Stimulated activated CD4-positive, alpha-beta T cell treated with anti-CD3 and anti-CD28 coated beads, Interleukin-2, amount 100 ng/mL, for 4 hours (primary cell): ENCODE results near the gene GPR107.

Source experiments
- DNase-seq: peaks from one replicate; pipeline ENCODE4 v3.0.0-alpha.2; 2020; ENCODE audit warnings: low read depth

Gene GPR107

DNA sequence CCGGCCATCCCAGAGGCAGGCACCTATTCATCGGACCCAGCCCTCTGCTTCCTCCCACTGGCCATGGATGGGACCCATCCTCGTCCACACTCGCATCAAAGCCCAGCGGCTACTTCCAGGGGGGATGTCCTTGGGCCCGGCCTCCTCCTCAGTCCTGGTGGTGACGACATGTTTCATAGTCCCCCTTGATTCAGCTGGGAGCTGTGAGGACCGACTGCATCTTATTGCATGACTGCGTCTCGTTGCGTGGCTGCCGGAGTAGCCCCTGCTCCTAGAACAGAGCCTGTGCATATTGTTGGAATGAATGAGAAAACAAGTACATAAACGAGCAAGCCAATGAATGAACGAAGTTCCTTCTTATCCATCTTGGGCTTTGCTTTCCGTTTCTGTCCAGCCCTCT lies 131.3 kb downstream of the GPR107 start:
- no peak for DNase-seq

DNA sequence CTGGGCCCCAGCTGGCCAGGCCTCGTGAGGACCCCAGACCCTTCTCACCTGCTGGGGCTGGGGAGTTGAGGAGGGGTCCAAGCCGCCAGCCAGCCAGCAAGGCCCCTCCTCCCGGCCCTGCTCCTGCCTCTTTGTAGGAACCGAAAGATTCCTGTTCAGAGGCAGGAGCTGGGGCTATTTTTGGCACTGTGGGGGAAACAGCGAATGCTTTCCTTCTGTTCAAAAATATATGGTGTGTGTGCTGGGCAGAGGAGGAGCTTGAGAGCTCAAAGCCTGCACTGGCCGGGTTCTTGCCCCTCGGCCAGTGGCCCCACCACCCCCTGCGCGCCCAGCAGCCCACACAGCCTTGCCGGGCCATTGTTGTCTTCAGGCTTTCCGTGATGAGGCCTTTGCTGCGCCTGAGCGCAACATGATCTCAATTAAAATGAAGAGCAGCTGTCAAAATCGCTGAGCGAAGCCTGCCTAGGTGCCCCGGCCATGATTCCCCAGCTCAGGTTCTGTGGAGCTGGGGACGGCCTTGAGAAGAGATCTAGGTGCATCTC lies 131.9 kb downstream of the GPR107 start:
- no peak for DNase-seq

DNA sequence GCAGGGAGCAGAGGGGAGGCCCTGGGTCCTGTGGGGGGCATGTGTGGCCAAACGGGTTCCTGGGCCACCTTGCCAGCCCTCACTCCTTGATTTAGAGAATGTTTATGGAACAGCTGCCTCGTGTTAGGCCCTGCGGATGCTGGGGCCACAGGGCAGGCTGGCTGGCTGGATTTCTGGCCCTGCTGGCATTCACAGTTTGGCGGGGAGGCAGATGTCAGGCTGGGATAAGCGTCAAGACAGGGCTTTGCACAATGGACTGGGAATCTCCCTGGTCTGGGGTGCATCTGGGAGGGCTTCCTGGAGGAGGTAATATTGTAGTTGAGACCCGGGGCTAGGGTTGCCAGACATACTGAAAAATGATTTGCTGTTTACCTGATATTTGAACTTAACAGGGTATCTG lies 132.3 kb downstream of the GPR107 start:
- no peak for DNase-seq

DNA sequence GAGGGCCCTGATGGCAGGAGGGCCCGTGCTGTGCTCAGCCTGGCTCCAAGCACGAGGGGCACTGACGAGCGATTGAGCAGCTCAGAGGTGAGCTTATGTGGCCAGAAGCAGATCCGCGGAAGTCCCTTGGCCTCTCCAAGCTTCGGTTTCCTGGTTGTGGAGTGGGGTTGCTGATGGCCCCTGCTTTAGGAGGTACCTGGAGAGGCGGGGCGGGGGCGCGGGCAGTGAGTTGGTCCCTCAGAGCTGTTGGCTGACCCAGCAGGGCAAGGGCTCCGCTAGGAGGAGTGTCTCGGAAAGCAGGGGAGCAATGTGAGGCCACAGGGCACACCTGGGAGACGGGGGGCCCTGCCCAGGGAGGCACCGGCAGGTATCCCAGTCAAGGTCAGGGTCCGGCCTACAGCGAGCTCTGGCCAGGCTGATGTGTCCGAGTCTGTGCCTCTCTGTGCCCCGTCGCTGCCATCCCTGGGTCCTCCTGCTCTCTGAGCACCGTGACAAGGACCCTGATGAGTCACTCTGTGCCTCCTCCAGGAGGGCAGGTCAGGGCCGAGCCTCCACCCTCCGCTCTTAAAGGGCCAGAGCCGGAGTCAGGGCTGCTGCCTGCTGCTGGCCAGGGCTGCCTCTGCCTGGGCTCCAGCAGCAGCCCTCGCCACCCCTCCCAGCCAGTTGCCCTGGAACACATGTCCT lies 133.3 kb downstream of the GPR107 start:
- DNase-seq: no peak

DNA sequence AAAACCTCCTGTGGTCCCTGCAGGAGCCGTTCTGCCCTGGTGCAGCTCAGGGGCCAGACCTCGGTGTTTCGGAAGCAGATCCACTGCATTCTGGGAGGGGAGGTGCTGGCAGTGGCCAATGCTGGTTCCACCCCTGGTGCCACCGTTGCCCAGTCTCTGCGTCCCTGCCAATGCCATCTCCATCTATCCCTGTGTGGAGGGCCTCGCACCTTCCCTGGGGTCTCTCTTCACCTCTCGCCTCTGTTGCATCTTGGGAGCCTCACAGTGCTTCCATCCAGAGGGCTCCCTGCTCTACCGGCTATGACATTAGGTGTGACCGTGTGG lies 133.8 kb downstream of the GPR107 start:
- no peak for DNase-seq

DNA sequence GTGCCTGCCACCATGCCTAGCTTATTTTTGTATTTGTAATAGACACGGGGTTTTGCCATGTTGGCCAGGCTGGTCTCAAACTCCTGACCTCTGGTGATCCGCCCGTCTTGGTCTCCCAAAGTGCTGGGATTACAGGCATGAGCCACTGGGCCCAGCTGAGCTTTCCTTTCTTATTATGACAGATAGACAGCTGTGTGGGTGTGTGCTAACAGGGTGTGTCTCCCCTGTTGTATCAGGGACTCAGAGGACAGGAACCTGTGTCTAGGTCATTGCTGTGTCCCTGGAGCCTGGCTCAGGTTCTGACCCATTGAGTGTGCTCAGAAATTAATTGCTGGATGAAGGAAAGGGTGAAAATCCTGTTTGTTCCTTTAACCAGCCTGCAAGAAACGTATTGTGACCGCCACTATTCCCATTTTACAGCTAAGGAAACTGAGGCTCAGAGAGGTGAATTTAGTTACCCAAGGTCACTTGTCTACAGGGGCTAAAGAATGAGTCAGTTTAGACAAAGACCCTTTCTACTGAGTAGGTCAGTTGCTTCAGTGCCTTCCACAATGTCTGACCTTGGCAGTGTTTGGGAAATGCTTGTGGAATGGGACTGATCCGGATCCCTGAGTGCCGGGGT lies 135.3 kb downstream of the GPR107 start:
- DNase-seq: no peak
